ENCODE results near the gene POU2AF1. TPM values are rescaled to one million over a fixed set of nuclear protein-coding genes. Genes with fewer than 3 reads are reported as not detected.
"Not testable (repeated sequence)": the region's sequence is repeated elsewhere in the genome, so short reads cannot be mapped to it uniquely, and the experiment has no call there.

POU2AF1 gene
- polyA plus RNA-seq, 3 donors: 0.53 to 1.1 (median 0.88) TPM

GRCh38 chr11:111331711-111332479, 47.2 kb downstream of the POU2AF1 start:
- no peak for DNase-seq (ENCODE audit: extremely low read depth in 1 of 11, low read depth in 9 of 11, low spot score in 4 of 11)

GRCh38 chr11:111330234-111330893, 48.7 kb downstream of the POU2AF1 start:
- no peak for DNase-seq (ENCODE audit: extremely low read depth in 1 of 11, low read depth in 9 of 11, low spot score in 4 of 11)

GRCh38 chr11:111329306-111330204, 49.5 kb downstream of the POU2AF1 start:
- no peak for DNase-seq (ENCODE audit: extremely low read depth in 1 of 11, low read depth in 9 of 11, low spot score in 4 of 11)

GRCh38 chr11:111327908-111328624, 51.0 kb downstream of the POU2AF1 start:
- no peak for DNase-seq (ENCODE audit: extremely low read depth in 1 of 11, low read depth in 9 of 11, low spot score in 4 of 11)

GRCh38 chr11:111326824-111327223, 52.3 kb downstream of the POU2AF1 start:
- DNase-seq (ENCODE audit: extremely low read depth in 1 of 11, low read depth in 9 of 11, low spot score in 4 of 11): no peak

- no peak for DNase-seq (ENCODE audit: extremely low read depth in 1 of 11, low read depth in 9 of 11, low spot score in 4 of 11)
These were observed 53.8 kb downstream of the POU2AF1 start for GRCh38 chr11:111325259-111325658.

- no peak for DNase-seq (ENCODE audit: extremely low read depth in 1 of 11, low read depth in 9 of 11, low spot score in 4 of 11)
These were observed 54.8 kb downstream of the POU2AF1 start for GRCh38 chr11:111324277-111324720.

GRCh38 chr11:111322534-111322933, 56.5 kb downstream of the POU2AF1 start:
- no peak for DNase-seq (ENCODE audit: extremely low read depth in 1 of 11, low read depth in 9 of 11, low spot score in 4 of 11)

- DNase-seq (ENCODE audit: extremely low read depth in 1 of 11, low read depth in 9 of 11, low spot score in 4 of 11): no peak
These were observed 58.1 kb downstream of the POU2AF1 start for GRCh38 chr11:111320728-111321568.

GRCh38 chr11:111320199-111320598, 58.9 kb downstream of the POU2AF1 start:
- not testable (repeated sequence) for DNase-seq (ENCODE audit: extremely low read depth in 1 of 11, low read depth in 9 of 11, low spot score in 4 of 11)

GRCh38 chr11:111319296-111319695, 59.8 kb downstream of the POU2AF1 start:
- no peak for DNase-seq (ENCODE audit: extremely low read depth in 1 of 11, low read depth in 9 of 11, low spot score in 4 of 11)

- DNase-seq (ENCODE audit: extremely low read depth in 1 of 11, low read depth in 9 of 11, low spot score in 4 of 11): no peak
These were observed 67.0 kb downstream of the POU2AF1 start for GRCh38 chr11:111312076-111312475.

- no peak for DNase-seq (ENCODE audit: extremely low read depth in 1 of 11, low read depth in 9 of 11, low spot score in 4 of 11)
These were observed 68.4 kb downstream of the POU2AF1 start for GRCh38 chr11:111310723-111311122.

GRCh38 chr11:111310088-111310487, 69.0 kb downstream of the POU2AF1 start:
- no peak for DNase-seq (ENCODE audit: extremely low read depth in 1 of 11, low read depth in 9 of 11, low spot score in 4 of 11)

- no peak for DNase-seq (ENCODE audit: extremely low read depth in 1 of 11, low read depth in 9 of 11, low spot score in 4 of 11)
These were observed 69.7 kb downstream of the POU2AF1 start for GRCh38 chr11:111309215-111309915.

GRCh38 chr11:111308140-111308539, 70.9 kb downstream of the POU2AF1 start:
- no peak for DNase-seq (ENCODE audit: extremely low read depth in 1 of 11, low read depth in 9 of 11, low spot score in 4 of 11)

- no peak for DNase-seq (ENCODE audit: extremely low read depth in 1 of 11, low read depth in 9 of 11, low spot score in 4 of 11)
These were observed 71.5 kb downstream of the POU2AF1 start for GRCh38 chr11:111307472-111308108.

Data from renal cortex interstitium (tissue), 11 donors.